HG02884 (cell line): ENCODE results near the gene TSPEAR.

Source experiments
- ATAC-seq: cut with Tn5 transposase; IDR thresholded peaks from one replicate; pipeline ENCODE4 v1.9.1; 2021; ENCODE audit warnings: mild to moderate bottlenecking, moderate library complexity; ENCODE audit not compliant: unreplicated experiment

The TSPEAR gene

GRCh38 chr21:44723177-44724131, 12.1 kb upstream of the TSPEAR start:
- no peak for ATAC-seq

- ATAC-seq: no peak
Measured at GRCh38 chr21:44722731-44723130, 11.4 kb upstream of the TSPEAR start.

- ATAC-seq: no peak
Measured at GRCh38 chr21:44720170-44720569, 8.8 kb upstream of the TSPEAR start.

- no peak for ATAC-seq
Measured at GRCh38 chr21:44718571-44718970, 7.2 kb upstream of the TSPEAR start.

- no peak for ATAC-seq
Measured at GRCh38 chr21:44718093-44718492, 6.7 kb upstream of the TSPEAR start.

GRCh38 chr21:44716984-44717383, 5.6 kb upstream of the TSPEAR start:
- ATAC-seq: no peak

GRCh38 chr21:44714905-44715304, 3.5 kb upstream of the TSPEAR start:
- no peak for ATAC-seq

- no peak for ATAC-seq
Measured at GRCh38 chr21:44713846-44714245, 2.5 kb upstream of the TSPEAR start.

- no peak for ATAC-seq
Measured at GRCh38 chr21:44713130-44713529, 1.8 kb upstream of the TSPEAR start.

- ATAC-seq: no peak
Measured at GRCh38 chr21:44712203-44713028, 1.0 kb upstream of the TSPEAR start.

- no peak for ATAC-seq
Measured at GRCh38 chr21:44710756-44711326, 531 bp downstream of the TSPEAR start.

- no peak for ATAC-seq
Measured at GRCh38 chr21:44710294-44710665, 1.1 kb downstream of the TSPEAR start.

- no peak for ATAC-seq
Measured at GRCh38 chr21:44709426-44710293, 1.7 kb downstream of the TSPEAR start.

- no peak for ATAC-seq
Measured at GRCh38 chr21:44708866-44709425, 2.4 kb downstream of the TSPEAR start.

- ATAC-seq: no peak
Measured at GRCh38 chr21:44708213-44708865, 3.0 kb downstream of the TSPEAR start.

- ATAC-seq: no peak
Measured at GRCh38 chr21:44706706-44707581, 4.4 kb downstream of the TSPEAR start.

GRCh38 chr21:44706026-44706705, 5.2 kb downstream of the TSPEAR start:
- ATAC-seq: no peak

- no peak for ATAC-seq
Measured at GRCh38 chr21:44704636-44705001, 6.8 kb downstream of the TSPEAR start.
